HepG2 (cell line): ENCODE measurements around the gene HSDL2. TPM values are rescaled to one million over a fixed set of nuclear protein-coding genes. Genes with fewer than 3 reads are reported as not detected.

ENCODE experiments used
- AKNA ChIP-seq: sonication (generic); formaldehyde crosslinking; IDR thresholded peaks from 2 replicates; pipeline ENCODE4 v1.4.0; 2020; ENCODE audit warnings: missing genetic modification reagents, borderline replicate concordance
- ATF7-NPFF ChIP-seq: sonication (generic); formaldehyde crosslinking; IDR thresholded peaks from 2 replicates; pipeline ENCODE4 v1.8.1; 2023; ENCODE audit warnings: mild to moderate bottlenecking, low read depth, missing genetic modification reagents, moderate library complexity
- ELF1 ChIP-seq: sonication (generic); formaldehyde crosslinking; IDR thresholded peaks from 2 replicates; pipeline ENCODE4 v1.4.0; 2020; ENCODE audit warnings: missing genetic modification reagents
- FOXK1 ChIP-seq: sonication (generic); formaldehyde crosslinking; IDR thresholded peaks from 2 replicates; pipeline ENCODE4 v1.4.0; 2020; ENCODE audit warnings: low read depth, missing genetic modification reagents, borderline replicate concordance
- KDM5B ChIP-seq: sonication (generic); formaldehyde crosslinking; IDR thresholded peaks from 2 replicates; pipeline ENCODE4 v1.4.0; 2020; ENCODE audit warnings: missing genetic modification reagents, mild to moderate bottlenecking, borderline replicate concordance
- MIXL1 ChIP-seq: IDR thresholded peaks from 2 replicates; pipeline ENCODE4 v1.6.1; 2016
- MXD3 ChIP-seq: IDR thresholded peaks from 2 replicates; pipeline ENCODE4 v1.6.1; 2016; ENCODE audit warnings: mild to moderate bottlenecking, missing biosample characterization, missing genetic modification reagents
- NONO ChIP-seq, 2 experiments: fragments of 450-650 bp in 1 of 2; sonication (generic) in 1 of 2; formaldehyde crosslinking in 1 of 2; IDR thresholded peaks in 1 of 2; conservative IDR thresholded peaks in 1 of 2; 2 replicates each; pipeline versions ENCODE4 v1.6.1 to v1.8.0; 2017 to 2022; ENCODE audit warnings: mild to moderate bottlenecking in 1 of 2, missing genetic modification reagents in 1 of 2, moderate library complexity in 1 of 2
- POGZ ChIP-seq: sonication (generic); formaldehyde crosslinking; IDR thresholded peaks from 2 replicates; pipeline ENCODE4 v1.4.0; 2020; ENCODE audit warnings: mild to moderate bottlenecking, missing genetic modification reagents
- PRDM10 ChIP-seq: sonication (generic); formaldehyde crosslinking; IDR thresholded peaks from 2 replicates; pipeline ENCODE4 v1.4.0; 2020; ENCODE audit warnings: low read depth, missing genetic modification reagents
- SALL1 ChIP-seq: sonication (generic); formaldehyde crosslinking; IDR thresholded peaks from 2 replicates; pipeline ENCODE4 v1.8.0; 2022; ENCODE audit warnings: mild to moderate bottlenecking, missing genetic modification reagents
- SIX1 ChIP-seq: sonication (generic); formaldehyde crosslinking; IDR thresholded peaks from 2 replicates; pipeline ENCODE4 v1.4.0; 2020; ENCODE audit warnings: missing genetic modification reagents, borderline replicate concordance
- ZNF34 ChIP-seq: sonication (generic); formaldehyde crosslinking; IDR thresholded peaks from 2 replicates; pipeline ENCODE4 v1.4.0; 2020; ENCODE audit warnings: mild to moderate bottlenecking, missing genetic modification reagents, borderline replicate concordance
- ZNF547 ChIP-seq: sonication (generic); formaldehyde crosslinking; IDR thresholded peaks from 2 replicates; pipeline ENCODE4 v1.5.1; 2020; ENCODE audit warnings: mild to moderate bottlenecking, missing genetic modification reagents
- ZNF740 ChIP-seq: sonication (generic); formaldehyde crosslinking; IDR thresholded peaks from 2 replicates; pipeline ENCODE4 v1.4.0; 2020; ENCODE audit warnings: missing genetic modification reagents
- polyA plus RNA-seq, 8 experiments: library from polyadenylated mRNA; depleted of rRNA in 3 of 8; stranded (reverse) in 7 of 8; unstranded in 1 of 8; fragments of >200 nt; fragmentation: Illumina TruSeq in 4 of 8; extraction: Trizol in 4 of 8; gene quantifications; 2 replicates each; pipeline versions ENCODE4 v1.2.1 to v1.2.3, GENCODE V29; 2011 to 2016; ENCODE audit warnings: low read depth in 4 of 8, missing spikeins in 1 of 8, mixed read lengths in 1 of 8; ENCODE audit not compliant: insufficient read depth in 1 of 8
- total RNA-seq, 5 experiments: library from RNA; depleted of rRNA; stranded (reverse); fragments of >200 nt; fragmentation: Illumina TruSeq; extraction: Trizol; gene quantifications; 2 replicates each; pipeline ENCODE4 v1.2.3, GENCODE V29; 2016; ENCODE audit warnings: low read depth in 1 of 5
- TF ChIP-seq, protein P1 (sequence below): sonication (generic); formaldehyde crosslinking; IDR thresholded peaks from 2 replicates; pipeline ENCODE4 v1.8.0; 2022; ENCODE audit warnings: mild to moderate bottlenecking, missing genetic modification reagents; ENCODE audit not compliant: insufficient replicate concordance

HSDL2 gene
- total and polyA plus RNA-seq, 2 of the 13 experiments (the other 11 are each of a cell fraction or from before 2014, with no cell fraction given): 55.3 to 80.2 TPM

GRCh38 chr9:112332977-112333638 is 46.8 kb upstream of the HSDL2 start, which contains the start of gene PTBP3 (continued):
- no peak for TF ChIP-seq PRDM10 (CRISPR knock-in tag)
- TF ChIP-seq ZNF547 (CRISPR knock-in tag): peak; percentile 65; the same call in 1 of the 2 replicates
- peak; percentile 82 for TF ChIP-seq FOXK1 (CRISPR knock-in tag)
- TF ChIP-seq MIXL1 (CRISPR knock-in tag): no peak
- TF ChIP-seq KDM5B (CRISPR knock-in tag): peak; percentile 75; the same call in 1 of the 2 replicates
- TF ChIP-seq NONO (IDR thresholded peaks at IDR 0.05): no peak
- TF ChIP-seq NONO (CRISPR knock-in tag; conservative IDR thresholded peaks at IDR 0.05): peak; percentile 88
- TF ChIP-seq ELF1 (CRISPR knock-in tag): 0 out of 2 replicates have a peak, but pooled peaks have one; percentile 20
- TF ChIP-seq ZNF34 (CRISPR knock-in tag): no peak; the same call in 1 of the 2 replicates
- 0 out of 2 replicates have a peak, but pooled peaks have one; percentile 35 for TF ChIP-seq ZNF740 (CRISPR knock-in tag)
- peak; percentile 48 for TF ChIP-seq SALL1 (CRISPR knock-in tag)
- peak; percentile 87 for TF ChIP-seq ATF7-NPFF (CRISPR knock-in tag)
- no peak for TF ChIP-seq SIX1 (CRISPR knock-in tag)
- TF ChIP-seq POGZ (CRISPR knock-in tag): peak; percentile 49; the same call in 1 of the 2 replicates
- peak; percentile 92; the same call in 1 of the 2 replicates for TF ChIP-seq MXD3 (CRISPR knock-in tag)
- TF ChIP-seq, protein P1, sequence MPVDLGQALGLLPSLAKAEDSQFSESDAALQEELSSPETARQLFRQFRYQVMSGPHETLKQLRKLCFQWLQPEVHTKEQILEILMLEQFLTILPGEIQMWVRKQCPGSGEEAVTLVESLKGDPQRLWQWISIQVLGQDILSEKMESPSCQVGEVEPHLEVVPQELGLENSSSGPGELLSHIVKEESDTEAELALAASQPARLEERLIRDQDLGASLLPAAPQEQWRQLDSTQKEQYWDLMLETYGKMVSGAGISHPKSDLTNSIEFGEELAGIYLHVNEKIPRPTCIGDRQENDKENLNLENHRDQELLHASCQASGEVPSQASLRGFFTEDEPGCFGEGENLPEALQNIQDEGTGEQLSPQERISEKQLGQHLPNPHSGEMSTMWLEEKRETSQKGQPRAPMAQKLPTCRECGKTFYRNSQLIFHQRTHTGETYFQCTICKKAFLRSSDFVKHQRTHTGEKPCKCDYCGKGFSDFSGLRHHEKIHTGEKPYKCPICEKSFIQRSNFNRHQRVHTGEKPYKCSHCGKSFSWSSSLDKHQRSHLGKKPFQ: no peak
- no peak for TF ChIP-seq AKNA
